Fibroblast of lung (primary cell): Measurements from ENCODE around the gene LSM11.

Source experiments
- EZH2 ChIP-seq: IDR thresholded peaks from 2 replicates; pipeline ENCODE4 v1.5.1; 2012; ENCODE audit warnings: low read length, control low read depth, mild to moderate bottlenecking; ENCODE audit errors: missing control alignments
- TF ChIP-seq, protein P1 (sequence below), 2 donors: IDR thresholded peaks in 1 of 2; conservative IDR thresholded peaks in 1 of 2; 1 replicate in 1 of 2; 2 replicates in 1 of 2; pipeline ENCODE4 v1.5.1; 2011 to 2012; ENCODE audit warnings: low read length in 2 of 2, control low read depth in 1 of 2, inconsistent platforms in 1 of 2, low read depth in 1 of 2, mild to moderate bottlenecking in 1 of 2

DNA sequence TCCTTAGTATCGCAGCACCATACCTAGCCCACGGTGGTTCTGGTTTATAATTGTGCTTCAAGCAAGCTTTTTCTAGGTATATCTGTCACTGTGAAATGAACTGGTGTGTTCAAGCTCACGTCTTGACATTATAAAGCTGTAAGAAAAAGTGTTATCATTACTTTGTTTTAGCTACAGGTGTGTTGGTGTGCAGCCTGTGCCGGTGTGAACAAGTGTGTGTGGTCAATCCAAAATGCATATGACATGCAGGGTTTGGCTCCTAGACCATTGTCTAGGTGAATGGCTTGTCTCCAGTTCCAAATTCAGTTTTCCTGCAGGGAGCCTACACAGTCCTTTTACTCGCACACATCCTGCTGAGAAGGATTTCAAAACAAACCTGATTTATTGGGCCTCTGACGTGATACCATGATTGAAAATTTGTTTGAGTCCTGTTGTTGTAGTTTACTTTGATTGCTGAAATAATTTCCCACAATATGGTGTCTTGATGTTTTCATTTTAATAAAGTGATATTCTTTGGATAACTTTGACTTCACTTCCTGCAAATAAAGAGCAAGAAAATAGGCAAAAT is 3.7 kb downstream of the LSM11 start:
- TF ChIP-seq, protein P1, sequence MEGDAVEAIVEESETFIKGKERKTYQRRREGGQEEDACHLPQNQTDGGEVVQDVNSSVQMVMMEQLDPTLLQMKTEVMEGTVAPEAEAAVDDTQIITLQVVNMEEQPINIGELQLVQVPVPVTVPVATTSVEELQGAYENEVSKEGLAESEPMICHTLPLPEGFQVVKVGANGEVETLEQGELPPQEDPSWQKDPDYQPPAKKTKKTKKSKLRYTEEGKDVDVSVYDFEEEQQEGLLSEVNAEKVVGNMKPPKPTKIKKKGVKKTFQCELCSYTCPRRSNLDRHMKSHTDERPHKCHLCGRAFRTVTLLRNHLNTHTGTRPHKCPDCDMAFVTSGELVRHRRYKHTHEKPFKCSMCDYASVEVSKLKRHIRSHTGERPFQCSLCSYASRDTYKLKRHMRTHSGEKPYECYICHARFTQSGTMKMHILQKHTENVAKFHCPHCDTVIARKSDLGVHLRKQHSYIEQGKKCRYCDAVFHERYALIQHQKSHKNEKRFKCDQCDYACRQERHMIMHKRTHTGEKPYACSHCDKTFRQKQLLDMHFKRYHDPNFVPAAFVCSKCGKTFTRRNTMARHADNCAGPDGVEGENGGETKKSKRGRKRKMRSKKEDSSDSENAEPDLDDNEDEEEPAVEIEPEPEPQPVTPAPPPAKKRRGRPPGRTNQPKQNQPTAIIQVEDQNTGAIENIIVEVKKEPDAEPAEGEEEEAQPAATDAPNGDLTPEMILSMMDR (conservative IDR thresholded peaks at IDR 0.05 in 1 of 2, IDR thresholded peaks at IDR 0.05 in 1 of 2; ENCODE audit: low read depth in 1 of 2, low read length in 2 of 2) = no peak
- no peak for TF ChIP-seq EZH2
